Stimulated activated naive CD8-positive, alpha-beta T cell treated with anti-CD3 and anti-CD28 coated beads, Interleukin-15, amount 100 ng/mL, for 72 hours (primary cell): ENCODE results near the gene BRINP1.

ENCODE experiments used
- ATAC-seq: fragments of 150-1000 bp; cut with Tn5 transposase; 2 replicates; pipeline ENCODE4 v1.10.0; 2021; ENCODE audit warnings: mild to moderate bottlenecking, moderate library complexity
- DNase-seq, 2 donors: peaks; one replicate each; pipeline ENCODE4 v3.0.0; 2021 to 2022
- H3K27ac Mint-ChIP-seq, 2 donors: one replicate each; pipeline ENCODE4 v1.8.0; 2022; ENCODE audit warnings: mild to moderate bottlenecking in 2 of 2, mixed read lengths in 2 of 2, moderate library complexity in 2 of 2
- H3K27me3 Mint-ChIP-seq: one replicate; pipeline ENCODE4 v1.8.0; 2022; ENCODE audit warnings: mixed read lengths
- H3K4me1 Mint-ChIP-seq: one replicate; pipeline ENCODE4 v1.8.0; 2022; ENCODE audit warnings: mild to moderate bottlenecking, mixed read lengths
- H3K4me3 Mint-ChIP-seq, 2 donors: one replicate each; pipeline ENCODE4 v1.8.0; 2022; ENCODE audit warnings: mild to moderate bottlenecking in 2 of 2, mixed read lengths in 2 of 2, moderate library complexity in 1 of 2
- H3K9me3 Mint-ChIP-seq, 2 donors: one replicate each; pipeline ENCODE4 v1.8.0; 2022; ENCODE audit warnings: mixed read lengths in 2 of 2

BRINP1 gene

DNA sequence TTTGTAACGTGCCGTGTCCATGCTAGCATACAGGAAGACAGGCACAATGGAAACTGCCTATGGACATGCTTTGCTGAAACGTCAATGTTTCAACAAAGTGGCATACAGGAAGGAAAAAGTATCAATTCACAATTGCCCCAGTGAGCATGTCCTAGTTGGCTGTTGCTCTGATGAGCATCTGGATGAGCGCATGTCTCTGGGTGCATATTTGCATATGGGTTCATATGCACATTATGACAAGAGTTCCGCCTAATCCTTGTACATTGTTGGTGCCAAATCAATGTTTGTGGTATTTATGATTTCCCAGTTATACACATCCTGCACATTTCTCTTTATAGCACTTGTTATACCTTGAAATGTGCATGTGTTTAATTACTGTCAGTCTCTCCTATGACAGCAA, 58.5 kb downstream of the BRINP1 start:
- ATAC-seq (no peak), DNase-seq (no peak)
- H3K27me3 Mint-ChIP-seq: no peaks in the 10 kb centered on the region
- H3K27ac Mint-ChIP-seq: no peak overlapping the region
- peaks cover 0 to under 1% of the 10 kb centered on the region in 2 donors for H3K9me3 Mint-ChIP-seq
- H3K4me3 Mint-ChIP-seq: no peak overlapping the region
- no peaks in the 10 kb centered on the region for H3K4me1 Mint-ChIP-seq

DNA sequence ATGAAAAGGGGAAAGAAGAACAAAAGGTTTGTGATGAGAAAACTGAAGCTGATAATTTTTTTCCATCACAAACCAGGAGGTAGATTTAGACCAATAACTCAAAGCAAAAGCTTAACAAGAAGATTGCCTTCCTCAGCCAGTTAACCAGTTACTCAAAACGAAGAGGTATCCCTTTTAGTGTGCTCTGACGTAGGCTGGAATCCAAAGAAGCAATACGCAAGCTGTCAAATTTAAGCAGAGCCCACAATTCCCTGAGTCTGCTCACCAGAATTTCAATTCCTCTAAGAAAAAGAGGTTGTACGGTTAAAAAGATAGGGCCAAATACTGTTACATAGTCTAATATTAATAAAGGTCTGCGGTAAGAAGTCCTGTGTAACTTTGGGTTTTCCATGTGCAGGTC, 61.8 kb downstream of the BRINP1 start:
- Mint-ChIP-seq H3K27me3 (no peaks in the 10 kb centered on the region), H3K27ac (no peak overlapping the region), H3K4me1 (no peaks in the 10 kb centered on the region), H3K9me3 (peaks cover 0 to 6% of the 10 kb centered on the region in 2 donors), H3K4me3 (no peak overlapping the region)
- DNase-seq (no peak), ATAC-seq (no peak)

DNA sequence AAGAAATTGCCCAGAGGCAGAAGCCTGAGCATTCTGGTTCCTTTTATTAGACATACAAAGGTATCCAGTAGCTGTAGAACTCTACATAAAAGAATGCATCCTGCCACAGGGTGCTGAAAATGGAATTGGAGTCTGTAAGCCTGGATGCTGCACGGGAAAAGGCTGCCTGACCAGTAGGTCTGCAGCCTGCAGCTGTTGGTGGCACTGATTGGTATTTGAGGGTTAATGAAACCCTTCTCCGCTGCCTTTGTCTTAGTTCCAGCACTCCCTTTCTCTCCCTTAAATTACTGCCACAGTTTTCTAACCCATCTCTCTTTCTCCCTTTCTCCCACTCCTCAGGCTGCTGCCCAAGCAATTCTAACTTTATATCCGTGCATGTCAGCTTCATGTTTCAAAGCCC, 64.7 kb downstream of the BRINP1 start:
- Mint-ChIP-seq H3K27me3 (no peaks in the 10 kb centered on the region), H3K4me1 (no peaks in the 10 kb centered on the region), H3K27ac (no peak overlapping the region), H3K9me3 (peaks cover 6% of the 10 kb centered on the region in 2 donors), H3K4me3 (no peak overlapping the region)
- no peak for ATAC-seq
- no peak for DNase-seq

DNA sequence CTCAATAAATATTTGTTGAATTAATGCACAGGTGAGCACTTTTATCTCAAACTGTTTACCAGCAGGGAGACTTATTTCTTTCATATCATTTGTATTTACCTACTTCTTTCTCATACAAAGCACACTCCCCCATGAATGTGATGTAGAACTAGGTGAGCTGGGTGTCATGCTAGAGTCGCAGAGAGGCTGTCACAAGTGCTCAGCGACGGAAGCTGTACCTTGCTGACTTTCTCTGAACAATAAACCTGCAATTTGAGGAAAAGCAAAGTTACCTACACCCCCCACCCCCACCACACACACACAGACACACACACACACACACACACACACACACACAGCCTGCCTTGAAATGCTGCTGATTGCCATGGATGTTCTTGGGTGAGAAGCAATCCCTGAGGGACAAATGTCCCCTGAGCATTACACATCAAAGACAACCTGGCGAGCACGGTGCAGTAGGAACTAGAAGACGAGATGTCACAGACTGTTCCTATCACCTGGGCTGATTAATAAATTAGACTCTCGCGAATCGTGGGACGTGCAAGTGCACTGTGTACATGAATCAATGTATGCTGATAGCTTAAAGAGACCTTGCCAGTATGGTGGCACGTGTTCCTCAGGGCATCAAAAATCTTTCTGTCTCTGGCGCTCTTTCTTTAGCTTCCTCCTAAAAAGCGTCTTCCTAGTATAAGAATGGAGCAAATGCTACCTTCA, 66.1 kb downstream of the BRINP1 start:
- H3K27me3 Mint-ChIP-seq: no peaks in the 10 kb centered on the region
- no peak overlapping the region for H3K27ac Mint-ChIP-seq
- DNase-seq (no peak), ATAC-seq (no peak)
- H3K4me3 Mint-ChIP-seq: no peak overlapping the region
- no peaks in the 10 kb centered on the region for H3K4me1 Mint-ChIP-seq
- H3K9me3 Mint-ChIP-seq: peaks cover 10 to 12% of the 10 kb centered on the region in 2 donors

DNA sequence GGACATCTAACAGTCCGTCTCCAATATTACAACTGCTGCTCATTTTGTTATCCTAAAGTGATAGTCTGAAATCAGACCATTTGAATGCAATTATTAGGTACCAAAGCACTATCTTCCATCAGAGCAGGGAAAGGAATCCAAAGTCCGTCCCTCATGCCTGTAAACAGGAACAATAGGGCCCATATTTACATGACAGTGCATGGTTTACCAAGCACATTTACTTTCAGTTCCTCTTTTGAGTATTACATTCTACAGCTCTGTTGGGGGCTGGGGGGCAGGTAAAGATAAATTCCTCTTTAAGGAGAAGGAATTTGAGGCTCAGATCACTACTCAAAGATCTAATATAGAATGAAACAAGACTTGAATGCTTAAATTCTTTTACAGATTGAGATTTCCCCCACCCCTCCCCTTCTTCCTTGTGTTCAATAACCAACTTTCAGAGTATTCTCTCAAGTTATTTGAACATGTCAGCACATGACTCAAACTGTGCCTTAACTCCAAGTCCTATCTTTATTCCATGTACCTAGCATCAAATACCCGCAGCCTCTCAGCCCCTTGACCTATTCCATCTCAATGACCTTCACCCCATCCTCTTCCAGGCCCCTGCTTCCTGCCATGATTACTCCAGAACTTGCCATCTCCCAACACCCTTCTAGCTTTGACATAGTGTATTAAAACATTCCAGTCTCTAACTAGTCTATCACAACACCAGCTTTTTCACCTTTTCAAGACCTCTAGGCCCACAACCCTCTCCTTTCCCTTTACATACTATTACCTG, 71.0 kb downstream of the BRINP1 start:
- Mint-ChIP-seq H3K4me3 (no peak overlapping the region), H3K27ac (no peak overlapping the region), H3K27me3 (no peaks in the 10 kb centered on the region), H3K4me1 (no peaks in the 10 kb centered on the region), H3K9me3 (peaks cover 7 to 10% of the 10 kb centered on the region in 2 donors)
- ATAC-seq (no peak), DNase-seq (no peak)

DNA sequence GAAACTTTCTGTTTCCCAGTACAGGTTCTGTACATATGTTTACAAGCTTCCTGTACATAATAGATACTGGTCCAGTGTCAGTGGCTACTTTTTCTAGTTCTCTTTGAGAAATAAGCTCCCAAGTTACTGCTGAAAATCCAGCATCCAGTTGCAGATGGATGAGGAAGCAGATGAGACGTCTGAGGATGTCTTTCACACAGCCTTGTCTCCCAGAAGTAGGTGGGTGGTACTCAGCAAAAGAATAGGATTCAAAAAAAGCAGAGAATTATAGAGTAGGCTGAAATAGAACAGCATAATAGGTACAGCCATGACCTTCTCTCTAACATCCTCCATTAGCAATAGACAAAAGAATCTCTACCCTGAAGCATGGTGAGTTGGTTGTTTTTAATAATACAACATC, 77.7 kb downstream of the BRINP1 start:
- Mint-ChIP-seq H3K4me3 (no peak overlapping the region), H3K9me3 (peaks cover 4 to 5% of the 10 kb centered on the region in 2 donors), H3K27me3 (no peaks in the 10 kb centered on the region), H3K27ac (no peak overlapping the region), H3K4me1 (no peaks in the 10 kb centered on the region)
- no peak for ATAC-seq
- DNase-seq: no peak

DNA sequence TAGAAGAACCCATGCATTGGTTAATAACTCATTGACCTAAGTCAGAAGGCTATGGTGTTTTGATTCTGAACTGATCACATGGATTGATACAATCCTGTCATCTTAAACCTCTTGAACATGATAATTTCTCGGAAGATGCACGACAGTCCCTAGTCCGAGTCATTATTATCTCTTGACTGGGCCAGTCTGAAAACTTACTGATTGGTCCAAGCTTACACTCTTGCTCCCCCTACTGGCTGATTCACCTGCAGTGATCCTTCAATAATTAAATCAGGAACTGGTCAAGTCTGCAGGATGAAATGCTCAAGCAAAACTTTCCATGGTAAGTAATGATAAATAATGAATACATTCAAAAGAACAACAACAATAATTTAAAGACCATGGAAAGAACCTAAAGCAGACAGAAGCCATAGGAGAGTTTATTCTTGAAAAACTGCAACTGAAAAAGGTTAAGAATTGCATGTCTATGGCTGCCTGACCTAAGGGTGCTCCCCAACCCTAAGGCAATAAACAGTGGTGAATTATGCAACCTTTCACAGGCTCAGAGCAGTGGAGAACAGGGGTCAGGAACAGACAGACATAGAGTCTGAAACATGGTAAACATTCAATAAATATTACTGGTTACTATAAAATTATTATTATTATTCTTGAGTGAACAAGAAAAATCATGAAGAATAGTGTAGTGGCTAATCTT, 79.3 kb downstream of the BRINP1 start:
- H3K4me1 Mint-ChIP-seq: no peaks in the 10 kb centered on the region
- ATAC-seq (no peak), DNase-seq (no peak)
- peaks cover 4 to 5% of the 10 kb centered on the region in 2 donors for H3K9me3 Mint-ChIP-seq
- no peak overlapping the region for H3K27ac Mint-ChIP-seq
- no peak overlapping the region for H3K4me3 Mint-ChIP-seq
- peaks cover 9% of the 10 kb centered on the region for H3K27me3 Mint-ChIP-seq

DNA sequence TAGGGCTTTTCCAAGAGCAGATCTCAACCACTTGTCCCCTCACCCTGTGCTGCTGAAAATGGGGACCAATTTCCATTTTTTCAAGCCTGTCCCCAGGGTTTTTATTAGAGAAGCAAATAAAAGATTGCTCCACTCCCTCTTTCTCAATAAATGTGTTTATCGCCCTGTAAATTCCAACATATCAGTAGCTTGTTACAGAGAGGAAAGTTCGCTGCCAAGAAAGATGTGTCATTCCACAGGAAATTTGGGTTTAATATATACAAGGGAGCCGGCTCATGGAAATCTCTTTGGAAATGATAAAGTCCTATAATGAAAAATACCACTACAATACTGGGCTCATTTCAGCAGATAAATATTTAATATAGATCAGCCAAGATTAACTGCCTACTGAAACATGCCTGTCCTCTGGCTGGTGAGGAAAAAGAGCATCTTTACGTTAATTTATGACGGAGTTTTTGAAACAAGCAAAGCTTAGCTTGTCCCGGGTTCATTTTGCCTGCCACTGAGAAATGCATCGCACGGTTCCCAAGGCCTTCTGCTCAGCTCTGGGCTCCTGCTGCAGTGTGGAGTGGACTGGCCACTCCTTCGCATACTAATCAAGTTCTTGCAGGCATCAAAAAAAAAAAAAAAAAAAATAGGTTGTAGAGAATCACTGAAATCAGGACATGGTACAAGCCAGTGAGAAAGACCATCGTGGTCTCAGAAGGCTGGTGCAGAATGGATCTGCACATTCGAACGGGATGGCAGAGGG, 84.5 kb downstream of the BRINP1 start:
- H3K27me3 Mint-ChIP-seq: peaks cover 23% of the 10 kb centered on the region
- ATAC-seq (no peak), DNase-seq (no peak)
- H3K27ac Mint-ChIP-seq: no peak overlapping the region
- H3K4me1 Mint-ChIP-seq: no peaks in the 10 kb centered on the region
- peaks cover 5 to 8% of the 10 kb centered on the region in 2 donors for H3K9me3 Mint-ChIP-seq
- H3K4me3 Mint-ChIP-seq: no peak overlapping the region

DNA sequence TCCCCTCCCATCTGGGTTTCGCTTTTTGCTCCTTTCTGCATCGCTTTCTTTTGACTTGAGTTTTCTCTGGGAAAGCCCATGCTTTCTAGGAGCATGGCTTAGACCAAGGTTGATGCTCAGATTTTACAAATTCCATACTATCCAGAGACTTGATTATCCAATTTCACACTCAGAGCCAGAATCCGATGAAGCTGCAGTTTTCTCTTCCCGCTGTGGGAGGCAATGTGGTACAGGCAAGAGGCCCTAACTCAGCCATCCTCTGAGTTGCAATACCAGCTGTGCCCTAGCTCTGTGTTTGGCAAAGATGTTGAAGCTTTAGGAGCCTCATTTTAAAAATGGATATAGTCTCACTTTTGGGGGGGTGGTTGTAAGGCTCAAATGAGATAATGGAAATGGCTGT, 85.1 kb downstream of the BRINP1 start:
- Mint-ChIP-seq H3K27me3 (peaks cover 23% of the 10 kb centered on the region), H3K27ac (no peak overlapping the region), H3K9me3 (peaks cover 3 to 8% of the 10 kb centered on the region in 2 donors), H3K4me1 (no peaks in the 10 kb centered on the region), H3K4me3 (no peak overlapping the region)
- DNase-seq (no peak), ATAC-seq (no peak)

DNA sequence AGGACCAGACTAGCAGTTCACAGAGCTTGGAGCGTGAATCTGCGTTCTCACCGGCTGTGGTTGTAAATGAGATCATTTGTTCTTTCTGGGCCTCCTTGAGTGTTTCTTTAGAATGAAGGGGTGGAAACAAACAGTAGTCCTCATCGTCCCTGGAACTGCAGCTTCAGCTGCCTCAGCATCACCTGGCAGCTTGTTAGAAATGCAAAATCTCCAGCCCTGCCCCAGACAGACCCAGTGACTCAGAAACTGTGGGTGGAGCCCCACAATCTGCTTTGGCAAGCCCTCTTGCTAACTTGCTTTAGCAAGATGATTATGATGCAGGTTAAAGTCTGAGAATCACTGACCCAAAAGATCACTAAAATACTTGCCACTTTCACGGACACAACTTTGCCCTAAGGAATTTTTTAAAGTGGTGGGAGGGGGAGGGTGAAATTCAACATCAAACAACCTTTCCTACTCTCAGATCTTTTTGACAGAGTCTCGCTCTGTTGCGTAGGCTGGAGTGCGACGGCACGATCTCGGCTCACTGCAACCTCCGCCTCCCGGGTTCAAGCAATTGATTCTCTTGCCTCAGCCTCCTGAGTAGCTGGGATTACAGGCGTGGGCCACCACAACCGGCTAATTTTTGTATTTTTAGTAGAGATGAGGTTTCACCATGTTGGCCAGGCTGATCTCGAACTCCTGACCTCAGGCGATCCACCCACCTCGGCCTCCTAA, 86.0 kb downstream of the BRINP1 start:
- no peak for ATAC-seq
- DNase-seq: no peak
- H3K4me3 Mint-ChIP-seq: no peak overlapping the region

DNA sequence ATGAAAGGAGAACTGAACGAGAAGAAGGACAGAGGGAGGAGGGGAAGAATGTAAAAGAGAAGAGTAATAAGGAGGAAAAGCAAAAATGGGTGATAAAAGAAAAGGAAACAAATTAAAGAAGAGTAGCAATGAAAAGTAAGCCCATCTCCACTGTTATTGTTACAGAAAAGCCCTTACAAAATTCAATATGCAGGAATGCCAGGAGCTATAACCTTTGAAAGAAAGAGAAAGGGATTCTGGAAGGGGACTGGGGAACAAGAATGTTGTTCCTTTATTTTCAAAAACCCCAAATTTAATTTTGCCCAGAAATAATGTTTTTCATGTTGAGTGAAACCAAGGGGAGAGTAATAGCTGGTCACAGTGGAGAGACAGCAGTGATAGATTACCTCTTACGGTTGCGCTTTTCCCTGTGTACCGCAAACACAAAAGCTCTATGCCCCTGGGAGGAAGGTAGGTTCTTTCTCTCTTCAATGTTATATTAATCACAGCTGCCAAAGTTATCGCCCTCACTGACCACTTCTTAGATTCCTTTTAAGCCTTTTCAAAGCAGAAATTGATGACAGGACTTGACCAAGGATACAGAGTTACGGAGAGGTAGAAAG, 86.7 kb downstream of the BRINP1 start:
- H3K4me1 Mint-ChIP-seq: no peaks in the 10 kb centered on the region
- H3K27me3 Mint-ChIP-seq: peaks cover 30% of the 10 kb centered on the region
- H3K27ac Mint-ChIP-seq: no peak overlapping the region
- ATAC-seq (no peak), DNase-seq (no peak)
- no peak overlapping the region for H3K4me3 Mint-ChIP-seq
- H3K9me3 Mint-ChIP-seq: peaks cover 7 to 8% of the 10 kb centered on the region in 2 donors

More for the DNA sequence above, 86.0 kb downstream of the BRINP1 start:
- Mint-ChIP-seq H3K9me3 (peaks cover 2 to 8% of the 10 kb centered on the region in 2 donors), H3K4me1 (no peaks in the 10 kb centered on the region), H3K27me3 (peaks cover 25% of the 10 kb centered on the region), H3K27ac (no peak overlapping the region)

DNA sequence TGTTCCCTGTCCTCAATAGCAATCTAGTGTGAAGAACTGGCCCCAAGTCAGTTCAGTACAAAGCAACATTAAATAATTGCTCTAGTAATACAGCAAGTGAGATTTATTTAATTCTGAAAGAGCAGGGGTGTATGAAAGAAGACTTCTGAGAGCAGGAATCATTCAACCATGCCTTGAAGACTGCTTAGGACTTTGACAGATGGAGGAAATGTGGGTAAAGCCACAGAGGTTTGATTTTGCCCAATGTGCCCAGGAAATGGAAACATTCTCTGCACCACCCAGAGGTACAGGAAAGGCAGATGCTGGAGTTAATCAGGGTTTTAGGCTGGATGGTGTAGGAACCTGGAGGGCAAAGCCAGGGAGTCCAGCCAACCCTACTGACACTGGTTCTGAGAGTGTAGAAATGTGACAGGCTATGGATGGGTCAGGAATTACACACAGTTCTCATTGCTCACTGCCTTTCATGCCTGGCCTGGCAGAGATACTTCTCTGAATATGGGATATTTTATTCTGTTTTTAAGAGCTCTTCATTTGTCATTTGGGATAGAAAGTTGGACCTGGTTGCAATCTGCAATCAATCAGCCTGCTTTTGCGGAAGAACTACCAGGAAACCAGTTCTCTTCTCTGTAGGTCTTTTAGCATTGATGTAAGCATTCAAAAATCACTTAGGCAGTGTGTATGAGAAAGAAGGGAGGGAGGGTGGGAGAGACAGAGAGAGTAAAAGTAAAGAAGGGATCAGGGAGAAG, 88.3 kb downstream of the BRINP1 start:
- H3K4me1 Mint-ChIP-seq: no peaks in the 10 kb centered on the region
- ATAC-seq (no peak), DNase-seq (no peak)
- H3K27ac Mint-ChIP-seq: no peak overlapping the region
- H3K4me3 Mint-ChIP-seq: no peak overlapping the region
- H3K27me3 Mint-ChIP-seq: peaks cover 26% of the 10 kb centered on the region
- H3K9me3 Mint-ChIP-seq: peaks cover 7 to 8% of the 10 kb centered on the region in 2 donors

DNA sequence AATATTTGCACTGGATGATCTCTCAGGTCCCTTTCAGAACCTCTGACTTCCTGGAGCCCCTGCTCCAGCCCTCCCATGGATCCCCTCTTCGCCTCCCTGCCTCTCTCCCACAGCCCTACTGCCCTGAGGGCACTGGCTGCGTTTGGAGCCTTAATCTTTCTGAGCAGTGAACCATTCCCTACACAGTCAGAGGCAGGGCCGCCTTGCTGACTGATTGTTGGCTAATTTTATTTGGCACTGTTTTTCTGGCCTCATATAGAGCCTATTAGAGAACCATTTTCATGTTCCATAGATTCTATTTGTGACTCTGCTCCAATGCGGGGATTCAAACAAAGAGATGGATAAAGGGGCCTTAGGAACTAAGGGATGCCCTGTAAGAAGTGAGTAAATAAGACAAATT, 91.1 kb downstream of the BRINP1 start:
- Mint-ChIP-seq H3K27me3 (peaks cover 20% of the 10 kb centered on the region), H3K27ac (no peak overlapping the region)

More for the DNA sequence above, 91.1 kb downstream of the BRINP1 start:
- H3K4me1 Mint-ChIP-seq: no peaks in the 10 kb centered on the region
- peaks cover 4 to 7% of the 10 kb centered on the region in 2 donors for H3K9me3 Mint-ChIP-seq
- no peak for ATAC-seq
- H3K4me3 Mint-ChIP-seq: no peak overlapping the region
- no peak for DNase-seq
